ENCODE results near the gene CD244. TPM values are rescaled to one million over a fixed set of nuclear protein-coding genes. Genes with fewer than 3 reads are reported as not detected.
"Not testable (repeated sequence)": the region's sequence is repeated elsewhere in the genome, so short reads cannot be mapped to it uniquely, and the experiment has no call there.

CD244 gene
- total RNA-seq, 3 donors from 2014 or later, result 0.96 to 1.4 (median 1.2) TPM

- no peak for DNase-seq
- TF ChIP-seq, protein P1, sequence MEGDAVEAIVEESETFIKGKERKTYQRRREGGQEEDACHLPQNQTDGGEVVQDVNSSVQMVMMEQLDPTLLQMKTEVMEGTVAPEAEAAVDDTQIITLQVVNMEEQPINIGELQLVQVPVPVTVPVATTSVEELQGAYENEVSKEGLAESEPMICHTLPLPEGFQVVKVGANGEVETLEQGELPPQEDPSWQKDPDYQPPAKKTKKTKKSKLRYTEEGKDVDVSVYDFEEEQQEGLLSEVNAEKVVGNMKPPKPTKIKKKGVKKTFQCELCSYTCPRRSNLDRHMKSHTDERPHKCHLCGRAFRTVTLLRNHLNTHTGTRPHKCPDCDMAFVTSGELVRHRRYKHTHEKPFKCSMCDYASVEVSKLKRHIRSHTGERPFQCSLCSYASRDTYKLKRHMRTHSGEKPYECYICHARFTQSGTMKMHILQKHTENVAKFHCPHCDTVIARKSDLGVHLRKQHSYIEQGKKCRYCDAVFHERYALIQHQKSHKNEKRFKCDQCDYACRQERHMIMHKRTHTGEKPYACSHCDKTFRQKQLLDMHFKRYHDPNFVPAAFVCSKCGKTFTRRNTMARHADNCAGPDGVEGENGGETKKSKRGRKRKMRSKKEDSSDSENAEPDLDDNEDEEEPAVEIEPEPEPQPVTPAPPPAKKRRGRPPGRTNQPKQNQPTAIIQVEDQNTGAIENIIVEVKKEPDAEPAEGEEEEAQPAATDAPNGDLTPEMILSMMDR (IDR thresholded peaks at IDR 0.05), result no peak
- H3K4me3 ChIP-seq, result no peak overlapping the region
- intact Hi-C loops (cut with DNase I, micrococcal nuclease), result no loop called here
- no peaks in the 10 kb centered on the region for H3K36me3 ChIP-seq (ENCODE audit: low read depth)
- no peaks in the 10 kb centered on the region for H3K9me3 ChIP-seq
- ATAC-seq, result no peak
- H3K4me1 ChIP-seq (ENCODE audit: low read depth), result no peaks in the 10 kb centered on the region
Measured at GRCh38 chr1:160905617-160905989, 42.9 kb upstream of the CD244 start.

DNA sequence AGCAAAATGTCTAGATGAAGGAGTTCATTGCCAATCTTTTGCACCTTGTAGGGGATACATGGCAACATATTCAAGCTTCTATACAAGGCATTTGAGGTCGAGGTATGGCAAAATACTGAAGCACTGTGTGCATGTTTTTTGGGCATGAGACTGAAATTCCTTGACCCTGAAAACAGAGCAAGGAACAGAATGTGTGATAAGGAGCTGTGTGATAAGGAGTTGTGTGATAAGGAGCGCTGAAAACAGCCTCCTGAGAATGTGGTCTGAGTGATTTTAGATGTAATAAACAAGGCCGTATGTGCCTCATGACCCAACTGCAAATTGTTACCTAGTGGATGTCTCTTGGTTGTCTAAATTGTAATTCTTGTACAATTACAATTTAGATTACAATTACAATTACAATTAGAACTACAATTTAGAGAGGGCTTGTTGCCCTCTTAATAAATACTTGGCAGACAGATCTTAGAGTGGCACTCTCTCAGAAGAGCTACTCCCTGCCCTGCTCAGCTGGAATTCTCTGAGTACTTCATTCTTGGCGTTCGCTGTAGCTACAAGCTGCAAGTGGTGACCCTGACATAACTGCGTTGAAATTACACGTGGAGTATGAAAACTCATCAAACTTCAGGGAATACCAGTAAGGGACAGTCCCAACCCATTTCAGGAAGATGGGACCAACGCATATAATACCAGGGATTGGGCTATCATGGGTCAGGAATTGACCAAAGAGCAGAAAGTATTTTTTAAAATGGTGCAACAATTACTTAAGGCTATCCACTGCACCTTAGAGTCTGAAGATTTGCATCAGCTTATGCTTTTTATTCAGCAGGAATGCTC lies 42.3 kb upstream of the CD244 start:
- DNase-seq, result no peak
- H3K9me3 ChIP-seq, result no peaks in the 10 kb centered on the region
- TF ChIP-seq, protein P1 (IDR thresholded peaks at IDR 0.05), result no peak

DNA sequence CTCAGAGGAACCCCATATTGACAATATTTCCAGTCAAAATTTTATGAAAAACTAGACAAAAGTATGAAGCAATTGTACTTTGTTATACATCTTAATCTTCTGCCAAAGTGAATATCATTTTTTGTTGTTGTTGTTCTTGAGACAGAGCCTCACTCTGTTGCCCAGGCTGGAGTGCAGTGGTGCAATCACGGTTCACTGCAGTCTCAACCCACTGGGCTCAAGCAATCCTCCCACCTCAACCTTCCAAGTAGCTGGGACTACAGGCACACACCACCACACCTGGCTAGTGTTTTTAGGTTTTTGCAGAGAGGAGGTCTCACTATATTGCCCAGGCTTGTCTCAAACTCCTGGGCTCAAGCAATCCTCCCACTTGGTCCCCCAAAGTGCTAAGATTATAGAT lies 39.6 kb upstream of the CD244 start:
- intact Hi-C loops (cut with DNase I, micrococcal nuclease); H3K4me1 ChIP-seq (ENCODE audit: low read depth); H3K4me3 ChIP-seq; H3K9me3 ChIP-seq; H3K36me3 ChIP-seq (ENCODE audit: low read depth); DNase-seq; ATAC-seq: not testable (repeated sequence)

More for the DNA sequence above, 42.3 kb upstream of the CD244 start:
- H3K4me1 ChIP-seq (ENCODE audit: low read depth), result no peaks in the 10 kb centered on the region
- no peaks in the 10 kb centered on the region for H3K36me3 ChIP-seq (ENCODE audit: low read depth)
- intact Hi-C loops (cut with DNase I, micrococcal nuclease), result no loop called here
- no peak for ATAC-seq
- no peak overlapping the region for H3K4me3 ChIP-seq

DNA sequence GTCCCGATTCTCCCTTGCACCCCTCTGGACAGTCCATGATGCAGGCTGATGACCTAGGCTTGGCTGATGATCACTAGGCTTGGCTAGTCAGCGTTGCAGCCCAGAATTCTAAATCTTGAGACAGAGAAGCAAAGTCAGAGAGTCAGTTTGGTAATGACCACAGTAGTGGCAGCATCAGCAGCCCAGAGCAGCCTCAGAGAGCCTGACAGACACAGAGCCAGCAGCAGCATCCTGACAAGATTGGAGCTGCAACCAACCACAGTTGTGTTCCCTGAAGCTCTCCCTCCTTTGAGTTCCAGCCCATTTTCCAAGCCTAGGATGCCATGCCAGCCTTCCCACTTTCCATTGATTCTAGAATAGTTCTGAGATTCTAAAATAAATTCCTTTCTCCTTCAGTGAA lies 39.1 kb upstream of the CD244 start:
- Histone ChIP-seq H3K9me3 (no peaks in the 10 kb centered on the region), H3K4me3 (no peak overlapping the region), H3K36me3 (ENCODE audit: low read depth) (no peaks in the 10 kb centered on the region), H3K4me1 (ENCODE audit: low read depth) (no peaks in the 10 kb centered on the region)
- ATAC-seq (no peak), DNase-seq (no peak)
- TF ChIP-seq, protein P1 (IDR thresholded peaks at IDR 0.05), result no peak
- intact Hi-C loops (cut with DNase I, micrococcal nuclease), result no loop called here

GRCh38 chr1:160900683-160901082 lies 38.0 kb upstream of the CD244 start:
- H3K9me3 ChIP-seq; H3K4me1 ChIP-seq (ENCODE audit: low read depth); H3K4me3 ChIP-seq; ATAC-seq; H3K36me3 ChIP-seq (ENCODE audit: low read depth); intact Hi-C loops (cut with DNase I, micrococcal nuclease); DNase-seq: not testable (repeated sequence)

DNA sequence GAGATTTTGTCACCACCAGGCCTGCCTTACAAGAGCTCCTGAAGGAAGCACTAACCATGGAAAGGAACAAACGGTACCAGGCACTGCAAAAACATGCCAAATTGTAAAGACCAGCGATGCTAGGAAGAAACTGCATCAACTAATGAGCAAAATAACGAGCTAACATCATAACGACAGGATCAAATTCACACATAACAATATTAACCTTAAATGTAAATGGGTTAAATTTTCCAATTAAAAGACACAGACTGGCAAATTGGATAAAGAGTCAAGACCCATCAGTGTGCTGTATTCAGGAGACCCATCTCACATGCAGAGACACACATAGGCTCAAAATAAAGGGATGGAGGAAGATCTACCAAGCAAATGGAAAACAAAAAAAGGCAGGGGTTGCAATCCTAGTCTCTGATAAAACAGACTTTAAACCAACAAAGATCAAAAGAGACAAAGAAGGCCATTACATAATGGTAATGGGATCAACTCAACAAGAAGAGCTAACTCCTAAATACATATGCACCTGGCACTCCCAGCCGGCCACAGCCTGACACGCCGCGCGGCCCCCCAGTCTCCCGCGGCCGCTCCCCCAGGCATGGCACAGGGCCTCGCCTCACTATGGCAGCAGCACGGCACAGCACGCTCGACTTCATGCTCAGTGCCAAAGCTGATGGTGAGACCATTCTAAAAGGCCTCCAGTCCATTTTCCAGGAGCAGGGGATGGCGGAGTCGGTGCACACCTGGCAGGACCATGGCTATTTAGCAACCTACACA lies 31.9 kb upstream of the CD244 start:
- H3K9me3 ChIP-seq; H3K4me3 ChIP-seq; DNase-seq; ATAC-seq; H3K4me1 ChIP-seq (ENCODE audit: low read depth); H3K36me3 ChIP-seq (ENCODE audit: low read depth); intact Hi-C loops (cut with DNase I, micrococcal nuclease): not testable (repeated sequence)

DNA sequence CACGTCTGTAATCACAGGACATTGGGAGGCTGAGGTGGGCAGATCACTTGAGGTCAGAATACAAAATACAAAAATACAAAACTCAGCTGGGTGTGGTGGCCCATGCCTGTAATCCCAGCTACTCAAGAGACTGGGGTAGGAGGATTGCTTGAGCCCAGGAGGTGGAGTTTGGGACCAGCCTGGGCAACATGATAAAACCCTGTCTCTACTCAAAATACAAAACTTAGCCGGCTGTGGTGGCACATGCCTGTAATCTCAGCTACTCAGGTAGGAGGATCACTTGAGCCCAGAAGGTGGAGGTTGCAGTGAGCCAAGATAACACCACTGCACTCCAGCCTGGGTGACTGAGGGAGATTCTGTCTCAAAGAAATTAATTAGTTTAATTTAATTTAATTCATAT lies 28.8 kb upstream of the CD244 start:
- DNase-seq, result no peak
- H3K36me3 ChIP-seq (ENCODE audit: low read depth), result no peaks in the 10 kb centered on the region
- TF ChIP-seq, protein P1 (IDR thresholded peaks at IDR 0.05), result no peak

More for the DNA sequence above, 28.8 kb upstream of the CD244 start:
- Histone ChIP-seq H3K4me1 (ENCODE audit: low read depth) (no peaks in the 10 kb centered on the region), H3K4me3 (no peak overlapping the region), H3K9me3 (no peaks in the 10 kb centered on the region)
- no peak for ATAC-seq
- intact Hi-C loops (cut with DNase I, micrococcal nuclease), result no loop called here

All from mucosa of descending colon (tissue), 3 donors.